Measurements from ENCODE around the gene SERPINA4. TPM values are rescaled to one million over a fixed set of nuclear protein-coding genes. Genes with fewer than 3 reads are reported as not detected.

Gene SERPINA4
- polyA plus RNA-seq, 1 of the 3 experiments (the other 2 are of a cell fraction), result not detected

GRCh38 chr14:94594441-94594840, 33.2 kb downstream of the SERPINA4 start:
- Histone ChIP-seq H3K4me2 (no peak overlapping the region), H3K27me3 (ENCODE audit: insufficient read depth) (no peaks in the 10 kb centered on the region), H4K20me1 (ENCODE audit: insufficient read depth) (no peaks in the 10 kb centered on the region), H3F3A (replicated peaks; ENCODE audit: insufficient read depth) (no peaks in the 10 kb centered on the region), H3K4me1 (ENCODE audit: control insufficient read depth in 1 of 2, insufficient read depth in 2 of 2, low read depth in 1 of 2, low read length in 1 of 2) (peaks cover 0 to 6% of the 10 kb centered on the region in 2 experiments; a peak in 3 of 4 replicates), H3K79me2 (ENCODE audit: insufficient read depth) (no peaks in the 10 kb centered on the region), H3K4me3 (ENCODE audit: low read depth in 2 of 2, low read length in 1 of 2) (no peak overlapping the region), H3K9me3 (no peaks in the 10 kb centered on the region), H3K27ac (ENCODE audit: low read depth in 2 of 2, low read length in 1 of 2) (no peak overlapping the region), H3K9me2 (no peaks in the 10 kb centered on the region), H3K9ac (no peak overlapping the region), H3K36me3 (replicated peaks in 1 of 2; ENCODE audit: control insufficient read depth in 1 of 2, insufficient read depth in 2 of 2, low read length in 1 of 2) (no peaks in the 10 kb centered on the region), H2AFZ (ENCODE audit: low read depth) (no peak overlapping the region)
- ChIA-PET CTCF (no interaction called here), POLR2A (no interaction called here)
- TF ChIP-seq PBX3 (IDR thresholded peaks at IDR 0.05) (no peak), TEAD4 (IDR thresholded peaks at IDR 0.05; ENCODE audit: borderline replicate concordance, insufficient read depth) (no peak), USF2 (IDR thresholded peaks at IDR 0.05; ENCODE audit: borderline replicate concordance, low read depth, low read length) (no peak), EP300 (IDR thresholded peaks at IDR 0.05; ENCODE audit: borderline replicate concordance in 1 of 2, low read depth in 1 of 2, low read length in 1 of 2) (no peak), USF1 (IDR thresholded peaks at IDR 0.05; ENCODE audit: borderline replicate concordance, low read depth) (no peak), RAD21 (IDR thresholded peaks at IDR 0.05; ENCODE audit: low read length) (no peak), SIN3A (IDR thresholded peaks at IDR 0.05; ENCODE audit: borderline replicate concordance, low read depth, low read length) (no peak), ELF1 (IDR thresholded peaks at IDR 0.05) (no peak), RFX5 (IDR thresholded peaks at IDR 0.05; ENCODE audit: low read length) (no peak), REST (IDR thresholded peaks at IDR 0.05; ENCODE audit: low read depth, low read length) (no peak), EZH2phosphoT487 (IDR thresholded peaks at IDR 0.05; ENCODE audit: borderline replicate concordance, low read depth) (no peak), GATA2 (CRISPR knock-in tag; IDR thresholded peaks at IDR 0.05) (no peak), RCOR1 (IDR thresholded peaks at IDR 0.05; ENCODE audit: low read length) (no peak), MXI1 (IDR thresholded peaks at IDR 0.05; ENCODE audit: low read depth, low read length) (no peak), JUND (IDR thresholded peaks at IDR 0.05) (no peak), YY1 (IDR thresholded peaks at IDR 0.05; ENCODE audit: low read depth) (no peak), GABPA (IDR thresholded peaks at IDR 0.05; ENCODE audit: low read depth) (no peak)
- 80% methylated on average over 7 of the region's 7 CpGs for WGBS (ENCODE audit: low lambda C conversion rate)
- no peak for DNase-seq

Data from SK-N-SH (cell line).